Gastrocnemius medialis (tissue), 4 donors: ENCODE results near the gene UGT1A8.

Source experiments
- CTCF ChIP-seq, 5 experiments: fragments of 450-650 bp in 3 of 5; fragments of 200-600 bp in 2 of 5; sonication (generic) in 2 of 5; IDR thresholded peaks in 4 of 5; conservative IDR thresholded peaks in 1 of 5; 1 replicate in 4 of 5; 2 replicates in 1 of 5; pipeline ENCODE4 v1.5.1; 2016 to 2019; ENCODE audit warnings: antibody characterized with exemption in 5 of 5, mild to moderate bottlenecking in 3 of 5, moderate library complexity in 3 of 5
- POLR2A ChIP-seq, 2 donors: fragments of 450-650 bp; IDR thresholded peaks; one replicate each; pipeline ENCODE4 v1.6.1; 2017; ENCODE audit warnings: antibody characterized with exemption in 2 of 2, mild to moderate bottlenecking in 2 of 2, moderate library complexity in 2 of 2

DNA sequence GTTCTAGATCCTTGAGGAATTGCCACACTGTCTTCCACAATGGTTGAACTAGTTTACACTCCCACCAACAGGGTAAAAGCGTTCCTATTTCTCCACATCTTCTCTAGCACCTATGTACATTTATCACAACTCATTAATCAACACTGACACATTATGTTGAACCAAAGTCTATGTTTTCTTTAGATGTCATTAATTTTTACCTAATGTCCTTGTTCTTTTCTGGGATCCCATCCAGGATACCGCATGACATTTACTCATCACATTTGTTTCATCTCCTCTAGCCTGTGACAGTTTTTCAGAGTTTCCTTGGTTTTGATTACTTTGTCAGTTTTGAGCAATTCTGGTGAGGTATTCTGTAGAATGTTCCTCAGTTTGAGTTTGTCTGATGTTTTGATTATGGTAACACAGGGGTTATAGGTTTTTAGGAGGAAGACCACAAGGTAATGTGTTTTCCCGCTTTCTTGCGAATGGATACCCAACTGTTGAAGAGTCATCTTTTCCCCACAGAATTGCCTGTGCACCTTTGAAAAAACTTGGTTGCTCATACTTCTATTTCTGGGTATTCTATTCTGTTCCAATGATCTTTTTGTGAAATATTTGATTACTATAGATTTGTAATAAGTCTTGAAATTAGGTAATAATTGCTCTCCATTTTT, 51.3 kb downstream of the UGT1A8 start:
- TF ChIP-seq CTCF (IDR thresholded peaks at IDR 0.05 in 4 of 5, conservative IDR thresholded peaks at IDR 0.05 in 1 of 5) (no peak), POLR2A (IDR thresholded peaks at IDR 0.05) (no peak)
